HG03108 (cell line): Measurements from ENCODE around the gene HECA.
"Not testable (repeated sequence)": the region's sequence is repeated elsewhere in the genome, so short reads cannot be mapped to it uniquely, and the experiment has no call there.

Experiments
- ATAC-seq: cut with Tn5 transposase; IDR thresholded peaks from one replicate; pipeline ENCODE4 v1.9.1; 2021; ENCODE audit warnings: moderate library complexity; ENCODE audit not compliant: unreplicated experiment

Gene HECA, protein sequence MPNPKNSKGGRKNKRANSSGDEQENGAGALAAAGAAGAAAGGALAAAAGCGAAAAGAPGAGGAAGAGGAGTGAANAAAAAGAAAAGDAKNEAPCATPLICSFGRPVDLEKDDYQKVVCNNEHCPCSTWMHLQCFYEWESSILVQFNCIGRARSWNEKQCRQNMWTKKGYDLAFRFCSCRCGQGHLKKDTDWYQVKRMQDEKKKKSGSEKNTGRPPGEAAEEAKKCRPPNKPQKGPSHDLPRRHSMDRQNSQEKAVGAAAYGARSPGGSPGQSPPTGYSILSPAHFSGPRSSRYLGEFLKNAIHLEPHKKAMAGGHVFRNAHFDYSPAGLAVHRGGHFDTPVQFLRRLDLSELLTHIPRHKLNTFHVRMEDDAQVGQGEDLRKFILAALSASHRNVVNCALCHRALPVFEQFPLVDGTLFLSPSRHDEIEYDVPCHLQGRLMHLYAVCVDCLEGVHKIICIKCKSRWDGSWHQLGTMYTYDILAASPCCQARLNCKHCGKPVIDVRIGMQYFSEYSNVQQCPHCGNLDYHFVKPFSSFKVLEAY

DNA sequence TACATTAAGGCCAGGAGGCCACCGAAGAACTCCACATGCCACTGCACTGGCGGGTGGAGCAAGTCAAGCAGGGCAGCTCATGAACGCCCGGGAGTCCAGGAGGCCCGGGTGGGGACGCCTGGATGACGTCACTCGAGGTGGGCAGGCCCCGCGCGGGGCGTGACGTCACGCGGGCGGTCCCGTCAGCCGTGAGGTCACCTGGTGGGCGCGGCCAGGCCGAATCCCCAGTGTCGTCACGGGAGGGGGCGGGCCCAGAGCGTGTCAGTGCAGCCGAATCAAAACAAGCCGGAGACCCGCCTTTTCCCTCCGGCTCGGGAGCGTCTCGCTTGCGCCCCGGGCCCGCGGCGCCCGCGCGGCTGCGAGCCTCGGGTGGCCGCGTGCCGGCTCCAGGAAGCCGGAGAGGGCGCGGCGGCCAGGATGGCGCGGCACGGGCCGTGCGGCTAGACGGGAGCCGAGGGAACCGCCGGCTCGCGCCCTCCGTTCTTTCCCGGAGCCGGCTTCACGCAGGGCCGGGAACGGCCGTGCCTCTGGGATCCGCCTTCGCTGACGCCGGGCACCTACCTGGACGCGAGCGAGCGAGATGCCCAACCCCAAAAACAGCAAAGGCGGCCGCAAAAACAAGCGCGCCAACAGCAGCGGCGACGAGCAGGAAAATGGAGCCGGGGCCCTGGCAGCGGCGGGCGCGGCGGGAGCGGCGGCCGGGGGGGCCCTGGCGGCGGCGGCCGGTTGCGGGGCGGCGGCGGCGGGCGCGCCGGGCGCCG, at the start of gene HECA:
HECA (plus strand) TSS at position 264 of the 761 bp plus-strand sequence; CDS start at position 581, 317 bp downstream.
- peak; percentile 82 for ATAC-seq

GRCh38 chr6:139091826-139092225, 43.1 kb upstream of the HECA start:
- ATAC-seq = no peak

DNA sequence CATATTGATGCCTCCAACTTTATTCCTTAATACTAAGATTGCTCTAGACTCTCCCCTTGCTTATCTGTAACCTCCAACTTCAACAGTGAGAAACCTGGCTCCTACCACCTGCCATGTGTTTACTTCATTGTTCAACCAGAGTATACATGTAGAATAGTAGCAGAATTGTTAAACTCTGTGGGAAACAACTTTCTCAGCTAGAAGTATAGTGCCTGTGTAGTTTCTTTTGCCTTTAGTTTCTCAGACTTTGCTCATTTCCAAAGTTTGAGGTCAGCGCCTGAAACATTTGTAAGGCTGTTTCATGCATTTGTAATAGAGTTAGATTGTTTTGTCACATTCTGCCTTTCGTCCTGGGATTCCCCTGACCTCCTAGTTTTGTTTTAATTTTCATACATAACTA, 34.9 kb upstream of the HECA start:
- ATAC-seq = peak; percentile 77

- no peak for ATAC-seq
These were observed 27.8 kb upstream of the HECA start for GRCh38 chr6:139107051-139107450.

GRCh38 chr6:139108378-139108777, 26.5 kb upstream of the HECA start:
- ATAC-seq = no peak

- ATAC-seq = no peak
These were observed 25.3 kb upstream of the HECA start for GRCh38 chr6:139109558-139109957.

- ATAC-seq = no peak
These were observed 22.7 kb upstream of the HECA start for GRCh38 chr6:139112146-139112545.

- ATAC-seq = no peak
These were observed 22.3 kb upstream of the HECA start for GRCh38 chr6:139112561-139112960.

DNA sequence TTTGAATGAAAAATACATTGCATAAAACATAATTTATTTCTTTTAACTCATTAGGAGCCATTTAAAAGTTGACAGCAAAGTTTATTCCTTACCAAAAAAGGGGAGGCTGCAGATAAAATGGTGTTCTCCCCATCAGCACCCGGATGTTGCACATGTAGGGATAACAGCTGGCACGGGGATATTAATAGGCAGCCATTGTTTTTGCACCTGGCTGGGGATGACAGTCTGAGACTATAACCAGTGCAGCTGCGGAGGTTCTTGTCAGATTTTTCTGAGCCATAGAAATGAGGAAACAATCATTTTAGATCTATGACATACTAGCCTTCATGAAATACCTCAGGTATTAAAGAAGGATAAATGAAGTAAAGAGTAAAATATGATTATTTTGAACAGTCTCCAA, 20.1 kb upstream of the HECA start:
- no peak for ATAC-seq

DNA sequence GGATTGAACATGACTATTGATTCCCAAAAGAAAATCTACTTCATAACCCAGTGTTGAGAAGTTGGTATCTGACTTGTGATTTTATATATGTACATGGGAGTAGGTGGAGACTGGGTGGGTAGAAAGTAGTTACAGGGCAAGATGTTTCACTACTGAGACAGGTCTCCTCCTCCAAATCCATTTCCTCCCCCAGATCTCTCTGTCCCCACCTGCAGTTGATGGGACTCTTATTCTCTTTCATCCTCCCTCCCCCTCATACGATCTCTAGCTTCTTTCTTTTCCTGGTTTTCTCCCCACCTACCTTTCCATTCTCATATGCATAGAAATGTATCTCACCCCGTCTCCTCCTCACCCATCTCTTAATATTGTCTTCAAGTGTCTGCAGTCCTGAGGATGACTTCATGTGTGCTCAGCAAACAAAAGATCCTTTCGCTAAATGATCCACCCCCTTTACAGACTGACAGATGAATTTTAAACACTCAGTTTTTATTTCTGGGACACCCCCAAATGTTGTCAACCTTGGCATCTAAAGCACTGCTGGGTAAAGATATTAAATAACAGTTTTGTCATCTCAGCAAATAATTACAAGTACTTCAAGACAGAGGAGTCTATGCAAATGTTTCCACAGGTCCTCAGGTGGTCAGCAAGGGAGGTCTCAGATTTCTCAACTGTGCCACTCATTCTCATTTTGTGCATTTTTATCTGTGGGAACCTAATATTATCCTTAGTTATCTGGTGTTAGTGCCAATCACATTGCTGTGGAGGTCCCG, 18.7 kb upstream of the HECA start:
- ATAC-seq = no peak

- ATAC-seq = no peak
These were observed 17.1 kb upstream of the HECA start for GRCh38 chr6:139117734-139118133.

DNA sequence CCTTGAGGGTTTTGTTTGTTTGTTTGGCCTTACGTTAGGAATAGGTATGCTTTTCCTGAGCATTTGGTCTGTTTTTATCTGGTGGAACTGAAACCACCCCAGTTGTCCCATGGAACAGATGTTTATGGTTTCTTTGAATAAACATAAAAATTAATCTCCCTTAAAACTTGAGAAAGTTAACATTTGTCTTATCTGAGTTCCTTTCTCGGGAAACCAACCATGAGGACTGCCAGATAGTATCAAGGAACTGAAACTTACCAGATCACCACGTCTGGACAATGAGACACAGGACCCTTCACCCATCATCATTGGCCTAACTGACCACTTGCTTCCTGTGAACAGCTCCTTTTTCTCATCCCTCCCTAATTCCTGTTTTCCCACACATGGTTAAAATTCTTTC, 15.3 kb upstream of the HECA start:
- ATAC-seq = no peak

DNA sequence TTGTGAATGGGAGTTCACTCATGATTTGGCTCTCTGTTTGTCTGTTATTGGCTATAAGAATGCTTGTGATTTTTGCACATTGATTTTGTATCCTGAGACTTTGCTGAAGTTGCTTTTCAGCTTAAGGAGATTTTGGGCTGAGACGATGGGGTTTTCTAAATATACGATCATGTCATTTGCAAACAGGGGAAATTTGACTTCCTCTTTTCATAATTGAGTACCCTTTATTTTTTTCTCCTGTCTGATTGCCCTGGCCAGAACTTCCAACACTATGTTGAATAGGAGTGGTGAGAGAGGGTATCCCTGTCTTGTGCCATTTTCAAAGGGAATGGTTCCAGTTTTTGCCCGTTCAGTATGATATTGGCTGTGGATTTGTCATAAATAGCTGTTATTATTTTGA, 12.1 kb upstream of the HECA start:
- not testable (repeated sequence) for ATAC-seq

GRCh38 chr6:139124887-139125672, 9.8 kb upstream of the HECA start:
- ATAC-seq = peak; percentile 100

- no peak for ATAC-seq
These were observed 8.6 kb upstream of the HECA start for GRCh38 chr6:139126255-139126654.

DNA sequence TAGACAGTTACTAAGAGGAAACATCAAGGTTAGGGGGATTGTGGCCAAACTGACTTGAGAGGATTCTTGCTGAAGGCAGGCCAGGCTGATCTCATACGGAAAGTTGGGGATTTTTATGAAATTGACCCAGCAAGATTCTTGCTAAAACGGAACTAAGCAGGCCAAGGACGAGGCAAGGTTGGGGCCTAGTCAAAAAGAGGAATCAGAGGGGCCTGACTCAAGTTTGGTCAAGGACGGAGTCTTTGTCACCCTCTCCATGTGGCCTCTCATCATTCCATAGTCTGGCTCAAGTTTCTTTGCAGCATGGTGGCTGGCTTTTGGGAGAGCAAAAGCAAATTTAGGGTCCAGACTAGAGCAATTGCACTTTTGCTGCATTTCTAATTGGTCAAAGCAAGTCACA, 7.9 kb upstream of the HECA start:
- no peak for ATAC-seq

DNA sequence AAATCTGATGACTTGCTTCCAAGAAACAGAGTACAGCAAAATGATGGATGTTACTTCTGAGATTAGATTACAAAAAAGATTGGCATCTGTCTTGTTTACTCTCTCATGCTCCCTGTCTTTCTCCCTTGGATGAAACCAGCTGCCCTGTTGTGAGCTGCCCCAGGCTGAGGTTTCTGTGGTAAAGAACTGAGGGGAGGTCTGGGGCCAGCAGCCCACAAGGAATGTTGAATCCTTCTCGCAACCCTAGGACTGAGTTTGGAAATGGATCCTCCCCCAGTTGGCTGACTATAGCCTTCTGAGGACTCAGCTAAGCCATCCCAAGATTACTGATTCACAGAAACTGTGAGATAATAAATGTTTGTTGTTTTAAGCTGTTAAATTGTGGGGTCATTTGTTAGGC, 5.6 kb upstream of the HECA start:
- no peak for ATAC-seq

- no peak for ATAC-seq
These were observed 3.1 kb upstream of the HECA start for GRCh38 chr6:139131736-139132280.

- no peak for ATAC-seq
These were observed 1.4 kb upstream of the HECA start for GRCh38 chr6:139133262-139134063.
